ENCODE measurements around the gene CDH23. TPM values are rescaled to one million over a fixed set of nuclear protein-coding genes. Genes with fewer than 3 reads are reported as not detected.

The CDH23 gene
- total RNA-seq, 2 donors from 2014 or later = 1.7 to 11.2 TPM

- no peak for DNase-seq (ENCODE audit: low spot score in 2 of 2)
- no peaks in the 10 kb centered on the region for H3K9me3 Mint-ChIP-seq
Measured at GRCh38 chr10:71553432-71553831, 156.7 kb downstream of the CDH23 start.

GRCh38 chr10:71554671-71555070 lies 158.0 kb downstream of the CDH23 start:
- ATAC-seq (peak; percentile 46 to 79), DNase-seq (ENCODE audit: low spot score in 2 of 2) (no peak)
- Mint-ChIP-seq H3K36me3 (no peaks in the 10 kb centered on the region), H3K27ac (no peak overlapping the region), H3K9me3 (no peaks in the 10 kb centered on the region)

More at GRCh38 chr10:71553432-71553831, 156.7 kb downstream of the CDH23 start:
- Mint-ChIP-seq H3K27ac (peak overlapping the region in 1 of 2 donors; percentile 62), H3K36me3 (no peaks in the 10 kb centered on the region)
- no peak for ATAC-seq

GRCh38 chr10:71555087-71555723 lies 158.5 kb downstream of the CDH23 start:
- Mint-ChIP-seq H3K27ac (no peak overlapping the region), H3K9me3 (no peaks in the 10 kb centered on the region), H3K36me3 (no peaks in the 10 kb centered on the region)
- no peak for DNase-seq (ENCODE audit: low spot score in 2 of 2)
- peak in 1 of 2 donors; percentile 36 for ATAC-seq

GRCh38 chr10:71555724-71556119 lies 159.0 kb downstream of the CDH23 start:
- Mint-ChIP-seq H3K36me3 (no peaks in the 10 kb centered on the region), H3K9me3 (no peaks in the 10 kb centered on the region), H3K27ac (no peak overlapping the region)
- no peak for DNase-seq (ENCODE audit: low spot score in 2 of 2)
- ATAC-seq = no peak

- no peaks in the 10 kb centered on the region for H3K36me3 Mint-ChIP-seq
- no peak for DNase-seq (ENCODE audit: low spot score in 2 of 2)
- H3K9me3 Mint-ChIP-seq = no peaks in the 10 kb centered on the region
- ATAC-seq = no peak
- H3K27ac Mint-ChIP-seq = no peak overlapping the region
Measured at GRCh38 chr10:71558991-71559390, 162.3 kb downstream of the CDH23 start.

- Mint-ChIP-seq H3K27ac (peak overlapping the region; percentile 10 to 62), H3K9me3 (no peaks in the 10 kb centered on the region), H3K36me3 (no peaks in the 10 kb centered on the region)
- ATAC-seq (no peak), DNase-seq (ENCODE audit: low spot score in 2 of 2) (no peak)
Measured at GRCh38 chr10:71561003-71561574, 164.4 kb downstream of the CDH23 start.

- H3K27ac Mint-ChIP-seq = no peak overlapping the region
- DNase-seq (ENCODE audit: low spot score in 2 of 2) (no peak), ATAC-seq (no peak)
- no peaks in the 10 kb centered on the region for H3K9me3 Mint-ChIP-seq
- H3K36me3 Mint-ChIP-seq = no peaks in the 10 kb centered on the region
Measured at GRCh38 chr10:71562181-71562580, 165.5 kb downstream of the CDH23 start.

- ATAC-seq = no peak
- no peaks in the 10 kb centered on the region for H3K36me3 Mint-ChIP-seq
- DNase-seq (ENCODE audit: low spot score in 2 of 2) = no peak
- no peaks in the 10 kb centered on the region for H3K9me3 Mint-ChIP-seq
- no peak overlapping the region for H3K27ac Mint-ChIP-seq
Measured at GRCh38 chr10:71562904-71563303, 166.2 kb downstream of the CDH23 start.

GRCh38 chr10:71564194-71564820 lies 167.6 kb downstream of the CDH23 start:
- Mint-ChIP-seq H3K27ac (no peak overlapping the region), H3K36me3 (no peaks in the 10 kb centered on the region), H3K9me3 (no peaks in the 10 kb centered on the region)
- ATAC-seq (no peak), DNase-seq (ENCODE audit: low spot score in 2 of 2) (no peak)

GRCh38 chr10:71565284-71566000 lies 168.7 kb downstream of the CDH23 start:
- Mint-ChIP-seq H3K27ac (no peak overlapping the region), H3K9me3 (no peaks in the 10 kb centered on the region), H3K36me3 (no peaks in the 10 kb centered on the region)
- no peak for DNase-seq (ENCODE audit: low spot score in 2 of 2)
- ATAC-seq = no peak

GRCh38 chr10:71567006-71567405 lies 170.3 kb downstream of the CDH23 start:
- DNase-seq (ENCODE audit: low spot score in 2 of 2) (no peak), ATAC-seq (no peak)
- Mint-ChIP-seq H3K9me3 (no peaks in the 10 kb centered on the region), H3K36me3 (no peaks in the 10 kb centered on the region), H3K27ac (no peak overlapping the region)

- Mint-ChIP-seq H3K27ac (no peak overlapping the region), H3K9me3 (no peaks in the 10 kb centered on the region), H3K36me3 (no peaks in the 10 kb centered on the region)
- no peak for DNase-seq (ENCODE audit: low spot score in 2 of 2)
- no peak for ATAC-seq
Measured at GRCh38 chr10:71568896-71569492, 172.3 kb downstream of the CDH23 start.

- peak; percentile 57 to 68 for ATAC-seq
- peak; percentile 66 to 87 for DNase-seq (ENCODE audit: low spot score in 2 of 2)
- H3K36me3 Mint-ChIP-seq = no peaks in the 10 kb centered on the region
- H3K9me3 Mint-ChIP-seq = no peaks in the 10 kb centered on the region
- H3K27ac Mint-ChIP-seq = no peak overlapping the region
Measured at GRCh38 chr10:71569775-71570588, 173.3 kb downstream of the CDH23 start.

- Mint-ChIP-seq H3K27ac (no peak overlapping the region), H3K9me3 (no peaks in the 10 kb centered on the region), H3K36me3 (no peaks in the 10 kb centered on the region)
- DNase-seq (ENCODE audit: low spot score in 2 of 2) = no peak
- ATAC-seq = no peak
Measured at GRCh38 chr10:71571460-71572175, 174.9 kb downstream of the CDH23 start.

GRCh38 chr10:71572962-71573361 lies 176.2 kb downstream of the CDH23 start:
- ATAC-seq (no peak), DNase-seq (ENCODE audit: low spot score in 2 of 2) (no peak)
- Mint-ChIP-seq H3K27ac (no peak overlapping the region), H3K9me3 (no peaks in the 10 kb centered on the region), H3K36me3 (no peaks in the 10 kb centered on the region)
